HG03558 (cell line): ENCODE measurements around the gene CHRM1.
"Not testable (repeated sequence)": the region's sequence is repeated elsewhere in the genome, so short reads cannot be mapped to it uniquely, and the experiment has no call there.

Experiments used
- ATAC-seq: cut with Tn5 transposase; IDR thresholded peaks from one replicate; pipeline ENCODE4 v1.9.1; 2021; ENCODE audit warnings: moderate number of reproducible peaks; ENCODE audit not compliant: unreplicated experiment; ENCODE audit errors: extremely low read depth

Gene CHRM1

GRCh38 chr11:62880231-62880802 is 40.8 kb downstream of the CHRM1 start:
- ATAC-seq = no peak

DNA sequence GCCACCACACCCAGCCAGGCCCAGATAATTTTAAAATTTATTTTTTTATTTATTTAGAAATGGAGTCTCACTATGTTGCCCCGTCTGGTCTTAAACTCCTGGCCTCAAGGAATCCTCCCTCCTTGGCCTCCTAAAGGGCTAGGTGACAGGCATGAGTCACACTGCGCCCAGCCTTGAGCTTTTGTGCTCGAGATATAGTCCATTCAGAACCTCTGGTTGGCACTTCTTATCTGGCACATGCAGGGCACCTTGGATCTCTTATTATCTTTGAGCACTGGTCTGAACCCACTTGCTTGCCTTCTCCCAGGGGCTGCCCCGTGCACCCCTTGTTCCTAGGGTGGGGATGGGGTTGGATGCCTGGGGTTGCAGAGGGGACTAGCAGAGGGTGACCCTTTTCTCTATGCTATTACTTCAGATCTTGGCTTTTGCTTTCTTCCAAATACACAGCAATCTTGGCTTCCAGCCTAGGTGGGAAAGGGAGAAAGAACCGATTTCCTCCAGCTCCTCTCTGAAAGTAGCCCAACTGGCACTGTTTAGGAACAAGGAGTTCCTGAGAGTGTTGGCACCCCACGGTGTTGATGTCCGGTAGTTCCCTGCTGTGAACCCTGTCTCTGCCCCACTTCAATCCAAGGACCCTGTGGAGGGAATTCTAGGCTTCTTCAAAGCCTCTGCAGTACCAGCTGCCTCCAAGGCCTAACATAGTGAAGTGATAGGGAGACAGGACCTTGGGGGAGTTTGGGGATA is 41.8 kb downstream of the CHRM1 start:
- ATAC-seq = no peak

GRCh38 chr11:62876712-62877111 is 44.5 kb downstream of the CHRM1 start:
- ATAC-seq = no peak

- ATAC-seq = no peak
Measured at GRCh38 chr11:62875698-62876478, 45.3 kb downstream of the CHRM1 start.

GRCh38 chr11:62874851-62875250 is 46.3 kb downstream of the CHRM1 start:
- ATAC-seq = no peak

DNA sequence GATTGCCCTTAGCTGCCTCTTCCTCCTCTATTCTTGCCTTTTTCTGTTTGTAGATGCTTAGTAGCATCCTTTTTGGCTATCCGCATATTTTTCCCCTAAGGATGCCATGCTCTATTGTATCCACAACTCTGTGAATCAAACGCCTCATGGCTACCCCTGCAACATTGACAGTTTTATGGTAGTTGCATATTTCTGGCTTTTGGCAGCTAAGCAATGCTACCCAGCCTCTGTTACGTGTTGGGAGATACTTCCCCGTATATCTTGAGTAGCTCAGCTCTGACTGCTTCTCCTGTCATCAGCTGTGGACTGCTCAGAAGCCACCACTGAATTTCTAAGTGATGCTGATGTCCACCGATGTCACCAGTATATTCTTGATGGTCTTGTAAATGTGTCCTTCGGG is 55.5 kb downstream of the CHRM1 start:
- ATAC-seq = no peak

DNA sequence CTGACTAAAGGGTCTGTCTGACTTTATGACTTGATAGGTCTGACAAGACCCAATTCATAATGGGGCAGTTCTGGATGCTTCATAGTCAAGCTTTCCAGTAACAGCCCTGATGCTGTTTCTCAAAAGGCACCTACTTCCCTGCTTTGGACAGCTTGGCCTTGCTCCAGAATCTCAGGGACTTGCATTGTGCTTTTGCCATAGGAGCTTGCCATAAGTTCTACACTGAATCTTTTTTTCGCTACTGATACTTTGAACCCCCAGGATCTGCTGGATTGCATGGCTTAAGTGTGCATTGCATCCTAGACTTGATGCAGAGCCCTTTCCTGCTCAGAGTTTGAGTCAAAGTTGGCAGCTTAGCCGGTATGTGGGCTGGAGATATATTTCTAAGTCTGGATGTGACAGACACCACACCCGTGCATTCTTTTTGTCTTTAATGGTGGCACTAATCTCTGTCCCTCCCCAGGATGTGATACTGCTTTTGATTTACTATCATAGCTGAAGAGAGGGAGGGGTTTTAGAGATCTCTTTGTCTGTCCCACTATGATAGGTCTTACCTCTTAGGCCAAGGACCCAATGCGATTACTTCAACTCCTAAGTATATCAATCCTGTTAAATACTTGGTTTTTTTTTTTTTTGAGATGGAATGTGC is 57.4 kb downstream of the CHRM1 start:
- ATAC-seq = no peak

GRCh38 chr11:62861564-62862192 is 59.5 kb downstream of the CHRM1 start:
- not testable (repeated sequence) for ATAC-seq

DNA sequence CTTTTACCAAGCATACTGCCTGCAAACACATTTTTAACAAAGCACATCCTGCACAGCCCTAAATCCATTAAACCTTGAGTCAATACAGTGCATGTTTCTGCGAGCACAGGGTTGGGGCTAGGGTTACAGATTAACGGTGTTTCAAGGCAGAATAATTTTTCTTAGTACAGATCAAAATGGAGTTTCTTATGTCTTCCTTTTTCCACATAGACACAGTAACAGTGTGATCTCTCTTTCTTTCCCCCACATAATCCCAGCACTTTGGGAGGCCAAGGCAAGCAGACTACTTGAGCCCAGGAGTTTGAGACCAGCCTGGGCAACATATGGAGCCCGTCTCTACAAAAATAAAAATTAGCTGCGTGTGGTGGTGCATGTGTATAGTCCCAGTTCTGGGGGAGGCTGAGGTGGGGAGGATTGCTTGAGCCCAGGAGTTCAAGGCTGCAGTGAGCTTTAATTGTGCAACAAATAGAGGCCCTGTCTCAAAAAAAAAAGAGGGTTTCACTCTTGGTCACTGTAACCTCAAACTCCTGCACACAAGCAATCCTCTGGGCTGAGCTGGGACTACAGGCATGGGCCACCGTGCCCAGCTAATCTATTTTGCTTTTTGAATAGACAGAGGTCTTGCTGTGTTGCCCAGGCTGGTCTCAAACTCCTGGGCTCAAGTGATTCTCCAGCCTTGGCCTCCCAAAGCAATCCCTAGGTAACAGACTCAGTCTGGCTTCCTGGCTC is 60.2 kb downstream of the CHRM1 start:
- no peak for ATAC-seq

DNA sequence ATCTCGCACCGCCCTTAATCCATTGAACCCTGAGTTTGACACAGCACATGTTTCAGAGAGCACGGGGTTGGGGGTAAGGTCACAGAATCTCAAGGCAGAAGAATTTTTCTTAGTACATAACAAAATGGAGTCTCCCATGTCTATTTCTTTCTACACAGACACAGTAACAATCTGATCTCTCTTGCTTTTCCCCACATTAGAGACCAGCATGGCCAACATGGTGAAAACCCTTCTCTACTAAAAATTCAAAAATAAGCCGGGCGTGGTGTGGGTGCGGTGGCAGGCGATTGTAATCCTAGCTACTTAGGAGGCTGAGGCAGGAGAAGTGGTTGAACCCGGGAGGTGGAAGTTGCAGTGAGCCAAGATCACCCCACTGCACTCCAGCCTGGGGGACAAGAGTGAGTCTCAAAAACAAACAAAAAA is 61.9 kb downstream of the CHRM1 start:
- ATAC-seq = not testable (repeated sequence)
